ENCODE data around the gene HYLS1.

HYLS1 gene

GRCh38 chr11:125935618-125936199 lies 48.2 kb downstream of the HYLS1 start:
- no peak overlapping the region for H3K4me3 ChIP-seq (ENCODE audit: low read depth in 1 of 2, low read length in 2 of 2)
- no peak for ATAC-seq (ENCODE audit: insufficient read depth, low read depth)
- TF ChIP-seq EZH2 (IDR thresholded peaks at IDR 0.05; ENCODE audit: borderline replicate concordance, low read depth, low read length, severe bottlenecking) (no peak), CTCF (IDR thresholded peaks at IDR 0.05; ENCODE audit: borderline replicate concordance, extremely low read depth, low read length, poor library complexity, severe bottlenecking) (no peak)
- no peak overlapping the region for H3K9ac ChIP-seq (ENCODE audit: low read depth, low read length)
- H2AFZ ChIP-seq (ENCODE audit: low read depth, low read length) = no peak overlapping the region
- H4K20me1 ChIP-seq (ENCODE audit: insufficient read depth, low read length) = no peaks in the 10 kb centered on the region
- peaks cover 8% of the 10 kb centered on the region for H3K4me1 ChIP-seq (ENCODE audit: insufficient read depth, low read length)
- no peaks in the 10 kb centered on the region for H3K36me3 ChIP-seq (ENCODE audit: insufficient read depth, low read length)
- H3K9me3 ChIP-seq (ENCODE audit: insufficient read depth, low read length, severe bottlenecking) = no peaks in the 10 kb centered on the region
- H3K27ac ChIP-seq (ENCODE audit: low read length) = no peak overlapping the region
- H3K79me2 ChIP-seq (ENCODE audit: insufficient read depth, low read length) = no peaks in the 10 kb centered on the region
- no peak for DNase-seq
- no peak overlapping the region for H3K4me2 ChIP-seq (ENCODE audit: insufficient read depth, low read length)
- peaks cover 14% of the 10 kb centered on the region for H3K27me3 ChIP-seq (ENCODE audit: insufficient read depth, low read length, poor library complexity)

- H3K4me3 ChIP-seq (ENCODE audit: low read depth in 1 of 2, low read length in 2 of 2) = no peak overlapping the region
- peak; percentile 66; the same call in 2 of the 3 replicates for ATAC-seq (ENCODE audit: insufficient read depth, low read depth)
- no peaks in the 10 kb centered on the region for H4K20me1 ChIP-seq (ENCODE audit: insufficient read depth, low read length)
- H3K36me3 ChIP-seq (ENCODE audit: insufficient read depth, low read length) = no peaks in the 10 kb centered on the region
- no peaks in the 10 kb centered on the region for H3K79me2 ChIP-seq (ENCODE audit: insufficient read depth, low read length)
- TF ChIP-seq CTCF (IDR thresholded peaks at IDR 0.05; ENCODE audit: borderline replicate concordance, extremely low read depth, low read length, poor library complexity, severe bottlenecking) = no peak
- TF ChIP-seq EZH2 (IDR thresholded peaks at IDR 0.05; ENCODE audit: borderline replicate concordance, low read depth, low read length, severe bottlenecking) = no peak
- H3K4me2 ChIP-seq (ENCODE audit: insufficient read depth, low read length) = no peak overlapping the region
- no peak overlapping the region for H3K9ac ChIP-seq (ENCODE audit: low read depth, low read length)
- no peaks in the 10 kb centered on the region for H3K27me3 ChIP-seq (ENCODE audit: insufficient read depth, low read length, poor library complexity)
- DNase-seq = peak; percentile 36
- H3K4me1 ChIP-seq (ENCODE audit: insufficient read depth, low read length) = peaks cover 8% of the 10 kb centered on the region
- peak overlapping the region; percentile 79 for H2AFZ ChIP-seq (ENCODE audit: low read depth, low read length)
- H3K9me3 ChIP-seq (ENCODE audit: insufficient read depth, low read length, severe bottlenecking) = no peaks in the 10 kb centered on the region
- no peak overlapping the region for H3K27ac ChIP-seq (ENCODE audit: low read length)
Observed at GRCh38 chr11:125938418-125938817, 51.0 kb downstream of the HYLS1 start.

DNA sequence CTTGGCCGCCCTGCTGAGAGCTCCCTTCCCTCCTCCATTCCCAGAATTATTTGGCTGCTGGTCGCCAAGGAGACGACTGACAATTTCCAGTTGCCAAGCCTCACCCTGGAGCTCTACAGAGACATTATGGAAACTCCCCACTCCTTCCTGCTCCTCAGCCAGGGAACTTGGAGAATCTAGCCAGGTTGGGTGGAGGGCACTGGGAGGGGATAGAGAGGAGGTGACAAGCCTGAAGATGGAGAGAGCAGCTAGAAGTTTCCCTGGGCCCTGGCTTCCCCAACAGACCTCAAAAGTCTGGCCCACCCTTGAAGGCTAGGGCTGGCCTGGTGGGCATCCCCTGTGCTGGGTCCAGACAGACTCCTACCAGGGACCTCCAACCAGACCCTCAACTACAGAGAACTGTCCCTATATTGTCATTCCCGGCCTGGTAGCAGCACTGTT lies 51.6 kb downstream of the HYLS1 start:
- Histone ChIP-seq H3K27ac (ENCODE audit: low read length) (no peak overlapping the region), H3K4me3 (ENCODE audit: low read depth in 1 of 2, low read length in 2 of 2) (no peak overlapping the region), H3K9me3 (ENCODE audit: insufficient read depth, low read length, severe bottlenecking) (no peaks in the 10 kb centered on the region), H4K20me1 (ENCODE audit: insufficient read depth, low read length) (no peaks in the 10 kb centered on the region), H3K9ac (ENCODE audit: low read depth, low read length) (no peak overlapping the region), H3K36me3 (ENCODE audit: insufficient read depth, low read length) (no peaks in the 10 kb centered on the region), H3K79me2 (ENCODE audit: insufficient read depth, low read length) (no peaks in the 10 kb centered on the region), H2AFZ (ENCODE audit: low read depth, low read length) (peak overlapping the region; percentile 79; the same call in 1 of the 2 replicates), H3K4me2 (ENCODE audit: insufficient read depth, low read length) (no peak overlapping the region), H3K27me3 (ENCODE audit: insufficient read depth, low read length, poor library complexity) (no peaks in the 10 kb centered on the region), H3K4me1 (ENCODE audit: insufficient read depth, low read length) (peaks cover 8% of the 10 kb centered on the region)
- no peak for DNase-seq
- no peak for TF ChIP-seq EZH2 (IDR thresholded peaks at IDR 0.05; ENCODE audit: borderline replicate concordance, low read depth, low read length, severe bottlenecking)
- no peak for TF ChIP-seq CTCF (IDR thresholded peaks at IDR 0.05; ENCODE audit: borderline replicate concordance, extremely low read depth, low read length, poor library complexity, severe bottlenecking)
- no peak for ATAC-seq (ENCODE audit: insufficient read depth, low read depth)
